Breast epithelium (tissue), 3 donors: ENCODE measurements around the gene RFTN1.

Experiments
- POLR2A ChIP-seq: fragments of 450-650 bp; IDR thresholded peaks from one replicate; pipeline ENCODE4 v1.6.1; 2016; ENCODE audit warnings: antibody characterized with exemption, mild to moderate bottlenecking, moderate library complexity
- POLR2AphosphoS5 ChIP-seq, 3 donors: sonication (generic); formaldehyde crosslinking; IDR thresholded peaks; one replicate each; pipeline ENCODE4 v1.6.1; 2017; ENCODE audit warnings: antibody characterized with exemption in 3 of 3
- TF ChIP-seq, protein P1 (sequence below), 3 donors: fragments of 450-650 bp; IDR thresholded peaks; one replicate each; pipeline ENCODE4 v1.5.1; 2016 to 2017; ENCODE audit warnings: antibody characterized with exemption in 3 of 3, mild to moderate bottlenecking in 3 of 3, moderate library complexity in 3 of 3

DNA sequence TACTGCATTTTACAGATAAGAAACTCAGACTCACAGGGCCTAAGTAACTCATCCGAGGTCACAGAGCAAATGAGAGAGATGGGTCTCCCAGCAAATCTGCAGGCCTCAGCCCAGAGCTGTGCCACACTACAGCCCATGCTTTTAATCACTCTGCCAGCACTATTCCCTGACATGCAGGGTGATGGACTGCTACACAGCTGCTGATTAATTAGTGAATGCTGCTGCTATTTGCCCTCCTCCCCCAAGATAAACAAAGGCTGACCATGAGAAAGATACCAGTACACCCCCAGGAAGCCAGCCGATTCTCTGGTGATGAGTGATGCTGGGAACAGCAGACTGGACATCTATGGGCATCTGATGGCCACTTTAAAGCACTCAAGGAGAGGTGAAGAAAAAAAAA, 39.3 kb downstream of the RFTN1 start:
- no peak for TF ChIP-seq POLR2A
- TF ChIP-seq, protein P1, sequence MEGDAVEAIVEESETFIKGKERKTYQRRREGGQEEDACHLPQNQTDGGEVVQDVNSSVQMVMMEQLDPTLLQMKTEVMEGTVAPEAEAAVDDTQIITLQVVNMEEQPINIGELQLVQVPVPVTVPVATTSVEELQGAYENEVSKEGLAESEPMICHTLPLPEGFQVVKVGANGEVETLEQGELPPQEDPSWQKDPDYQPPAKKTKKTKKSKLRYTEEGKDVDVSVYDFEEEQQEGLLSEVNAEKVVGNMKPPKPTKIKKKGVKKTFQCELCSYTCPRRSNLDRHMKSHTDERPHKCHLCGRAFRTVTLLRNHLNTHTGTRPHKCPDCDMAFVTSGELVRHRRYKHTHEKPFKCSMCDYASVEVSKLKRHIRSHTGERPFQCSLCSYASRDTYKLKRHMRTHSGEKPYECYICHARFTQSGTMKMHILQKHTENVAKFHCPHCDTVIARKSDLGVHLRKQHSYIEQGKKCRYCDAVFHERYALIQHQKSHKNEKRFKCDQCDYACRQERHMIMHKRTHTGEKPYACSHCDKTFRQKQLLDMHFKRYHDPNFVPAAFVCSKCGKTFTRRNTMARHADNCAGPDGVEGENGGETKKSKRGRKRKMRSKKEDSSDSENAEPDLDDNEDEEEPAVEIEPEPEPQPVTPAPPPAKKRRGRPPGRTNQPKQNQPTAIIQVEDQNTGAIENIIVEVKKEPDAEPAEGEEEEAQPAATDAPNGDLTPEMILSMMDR (IDR thresholded peaks at IDR 0.05), result no peak
- TF ChIP-seq POLR2AphosphoS5 (IDR thresholded peaks at IDR 0.05), result no peak
